ENCODE data around the gene EGFL8.

The EGFL8 gene

DNA sequence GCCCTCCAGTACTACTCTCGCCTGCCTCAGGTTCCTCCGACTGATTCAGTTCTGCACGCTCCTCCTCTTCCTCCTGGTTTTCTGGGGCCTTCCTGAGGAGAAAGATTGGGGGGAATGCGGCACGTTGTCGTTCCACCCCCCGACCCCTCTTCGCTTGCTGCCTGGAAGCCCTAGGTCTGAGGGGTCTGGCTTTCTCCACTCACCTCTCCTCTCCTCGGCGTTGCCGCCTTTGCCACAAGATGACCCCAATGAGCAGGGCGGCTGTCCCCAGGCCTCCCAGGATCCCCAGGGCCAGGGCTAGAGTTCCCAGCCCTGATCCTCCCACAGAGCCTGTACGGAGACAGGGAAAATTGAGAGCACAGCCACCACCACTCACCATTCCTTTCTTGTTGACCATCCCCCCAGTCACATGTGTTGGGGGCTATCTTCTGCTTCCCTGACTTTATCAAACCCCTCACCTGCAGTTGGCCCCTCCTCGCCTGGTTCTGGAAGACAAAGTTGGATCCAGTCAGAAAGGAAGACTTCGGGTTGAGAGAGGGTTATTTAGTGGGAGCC is 16.8 kb downstream of the EGFL8 start:
- no peak overlapping the region for H3K4me3 ChIP-seq (ENCODE audit: low read depth, low read length)
- H3K36me3 ChIP-seq = peaks cover 52% of the 10 kb centered on the region
- no peak for DNase-seq
- H3K27ac ChIP-seq = no peak overlapping the region
- H3K9me3 ChIP-seq (ENCODE audit: severe bottlenecking) = no peaks in the 10 kb centered on the region
- TF ChIP-seq, protein P1, sequence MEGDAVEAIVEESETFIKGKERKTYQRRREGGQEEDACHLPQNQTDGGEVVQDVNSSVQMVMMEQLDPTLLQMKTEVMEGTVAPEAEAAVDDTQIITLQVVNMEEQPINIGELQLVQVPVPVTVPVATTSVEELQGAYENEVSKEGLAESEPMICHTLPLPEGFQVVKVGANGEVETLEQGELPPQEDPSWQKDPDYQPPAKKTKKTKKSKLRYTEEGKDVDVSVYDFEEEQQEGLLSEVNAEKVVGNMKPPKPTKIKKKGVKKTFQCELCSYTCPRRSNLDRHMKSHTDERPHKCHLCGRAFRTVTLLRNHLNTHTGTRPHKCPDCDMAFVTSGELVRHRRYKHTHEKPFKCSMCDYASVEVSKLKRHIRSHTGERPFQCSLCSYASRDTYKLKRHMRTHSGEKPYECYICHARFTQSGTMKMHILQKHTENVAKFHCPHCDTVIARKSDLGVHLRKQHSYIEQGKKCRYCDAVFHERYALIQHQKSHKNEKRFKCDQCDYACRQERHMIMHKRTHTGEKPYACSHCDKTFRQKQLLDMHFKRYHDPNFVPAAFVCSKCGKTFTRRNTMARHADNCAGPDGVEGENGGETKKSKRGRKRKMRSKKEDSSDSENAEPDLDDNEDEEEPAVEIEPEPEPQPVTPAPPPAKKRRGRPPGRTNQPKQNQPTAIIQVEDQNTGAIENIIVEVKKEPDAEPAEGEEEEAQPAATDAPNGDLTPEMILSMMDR (IDR thresholded peaks at IDR 0.05; ENCODE audit: low read depth, low read length) = no peak
- H3K27me3 ChIP-seq (ENCODE audit: insufficient read depth, low read depth, severe bottlenecking) = no peaks in the 10 kb centered on the region

DNA sequence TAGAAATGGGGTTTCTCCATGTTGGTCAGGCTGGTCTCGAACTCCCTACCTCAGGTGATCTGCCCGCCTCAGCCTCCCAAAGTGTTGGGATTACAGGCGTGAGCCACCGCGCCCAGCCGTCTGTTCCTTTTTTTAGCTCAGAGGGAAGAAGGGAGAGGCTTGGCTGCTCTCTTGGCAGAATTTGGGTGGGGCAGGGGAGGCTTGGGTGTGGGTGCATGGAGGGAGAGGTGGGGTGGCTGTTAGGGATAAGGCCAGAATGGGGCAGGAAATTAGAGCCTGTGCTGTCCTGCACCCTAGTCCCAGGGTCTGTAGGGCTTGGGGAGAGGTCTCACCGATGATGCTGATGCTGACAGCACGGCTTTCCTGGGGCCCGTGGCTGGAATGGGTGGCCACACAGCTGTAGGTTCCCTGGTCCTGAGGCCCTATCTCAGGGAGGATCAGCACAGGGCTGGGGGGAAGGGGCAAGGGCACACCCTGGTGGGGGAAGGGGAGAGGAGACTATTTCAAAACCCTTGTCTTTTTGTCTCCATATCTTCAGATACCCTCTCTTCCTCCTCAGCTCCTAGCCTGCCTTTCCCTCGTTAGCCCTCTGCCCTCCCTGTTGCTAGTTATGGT is 17.6 kb downstream of the EGFL8 start:
- H3K36me3 ChIP-seq = peaks cover 60% of the 10 kb centered on the region
- H3K9me3 ChIP-seq (ENCODE audit: severe bottlenecking) = no peaks in the 10 kb centered on the region
- H3K27me3 ChIP-seq (ENCODE audit: insufficient read depth, low read depth, severe bottlenecking) = no peaks in the 10 kb centered on the region
- peak overlapping the region; percentile 25; the same call in 1 of the 2 replicates for H3K27ac ChIP-seq
- DNase-seq = no peak
- TF ChIP-seq, protein P1 (IDR thresholded peaks at IDR 0.05; ENCODE audit: low read depth, low read length) = no peak
- no peak overlapping the region for H3K4me3 ChIP-seq (ENCODE audit: low read depth, low read length)

DNA sequence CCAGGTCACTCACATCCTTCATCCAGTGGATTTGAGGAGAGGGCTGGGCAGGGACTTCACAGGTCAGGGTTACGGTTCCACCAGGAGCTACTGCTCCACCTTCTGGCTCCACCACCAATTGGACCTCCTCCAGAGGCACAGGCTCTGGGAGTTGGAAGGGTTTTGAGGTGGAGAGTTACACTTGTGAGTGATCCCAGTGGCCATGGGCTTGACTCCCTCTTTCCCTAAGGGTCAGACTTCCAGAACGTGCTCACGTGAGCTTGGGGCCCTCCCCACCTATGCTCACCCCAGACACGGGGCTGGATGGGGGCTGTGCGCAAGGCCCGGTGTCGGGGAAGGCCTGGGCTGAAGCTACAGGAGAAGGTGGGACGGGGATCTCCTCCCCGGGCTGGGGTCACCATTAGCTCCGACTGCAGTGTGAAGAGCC is 18.2 kb downstream of the EGFL8 start:
- peaks cover 65% of the 10 kb centered on the region for H3K36me3 ChIP-seq
- TF ChIP-seq, protein P1 (IDR thresholded peaks at IDR 0.05; ENCODE audit: low read depth, low read length) = no peak
- no peak overlapping the region for H3K4me3 ChIP-seq (ENCODE audit: low read depth, low read length)
- no peaks in the 10 kb centered on the region for H3K9me3 ChIP-seq (ENCODE audit: severe bottlenecking)
- DNase-seq = no peak
- no peaks in the 10 kb centered on the region for H3K27me3 ChIP-seq (ENCODE audit: insufficient read depth, low read depth, severe bottlenecking)
- H3K27ac ChIP-seq = peak overlapping the region; percentile 25; the same call in 1 of the 2 replicates

DNA sequence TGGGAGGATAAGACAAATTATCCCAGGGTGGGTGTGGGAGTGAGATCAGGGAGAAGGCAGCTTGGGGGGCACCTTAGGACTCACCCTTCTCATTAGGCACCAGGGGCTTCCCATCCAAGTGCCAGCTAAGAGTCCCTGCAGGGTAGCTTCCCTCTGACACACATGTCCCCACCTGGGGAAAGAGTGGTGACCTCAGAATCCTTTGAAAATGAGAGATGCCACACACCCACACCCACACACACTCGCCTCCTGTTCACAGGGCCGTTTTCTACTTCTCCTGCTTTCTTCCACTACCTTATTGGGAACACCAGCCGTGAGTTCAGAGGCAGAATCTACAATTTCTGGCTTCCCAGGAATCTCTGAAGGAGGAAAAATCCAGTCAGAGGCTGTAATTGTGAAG is 18.6 kb downstream of the EGFL8 start:
- H3K9me3 ChIP-seq (ENCODE audit: severe bottlenecking) = no peaks in the 10 kb centered on the region
- no peak overlapping the region; the same call in 1 of the 2 replicates for H3K27ac ChIP-seq
- peaks cover 70% of the 10 kb centered on the region for H3K36me3 ChIP-seq
- no peak overlapping the region for H3K4me3 ChIP-seq (ENCODE audit: low read depth, low read length)
- TF ChIP-seq, protein P1 (IDR thresholded peaks at IDR 0.05; ENCODE audit: low read depth, low read length) = no peak
- no peaks in the 10 kb centered on the region for H3K27me3 ChIP-seq (ENCODE audit: insufficient read depth, low read depth, severe bottlenecking)
- no peak for DNase-seq

DNA sequence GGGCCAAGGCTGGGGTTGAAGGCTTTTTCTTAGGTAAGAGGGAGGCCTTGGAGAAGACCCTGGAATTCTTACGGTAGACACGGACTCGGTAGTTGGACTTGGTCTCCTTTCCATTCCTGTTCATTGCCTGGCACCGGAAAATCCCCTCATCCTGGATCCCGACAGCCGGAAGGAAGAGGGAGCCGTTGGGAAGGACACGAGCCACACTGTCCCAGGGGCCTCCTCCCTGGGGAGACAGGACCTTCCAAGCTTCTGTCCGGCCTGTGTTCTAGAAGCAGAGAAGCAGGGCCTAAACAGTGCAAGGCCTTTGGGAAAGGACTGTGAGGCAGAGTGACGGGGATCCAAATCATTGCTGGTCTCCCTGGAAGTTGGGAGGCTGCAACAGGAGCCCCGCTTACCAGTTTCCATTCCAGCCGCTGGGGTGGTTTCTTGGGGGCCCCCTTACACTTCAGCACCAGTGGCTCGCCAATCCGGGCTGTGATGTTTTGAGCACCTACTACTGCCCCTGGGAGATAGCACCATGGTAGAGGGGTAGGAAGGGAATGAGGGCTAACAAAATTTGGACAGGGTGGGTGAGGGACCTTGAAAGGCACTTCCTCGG is 19.2 kb downstream of the EGFL8 start:
- TF ChIP-seq, protein P1 (IDR thresholded peaks at IDR 0.05; ENCODE audit: low read depth, low read length) = no peak
- Histone ChIP-seq H3K4me3 (ENCODE audit: low read depth, low read length) (no peak overlapping the region), H3K36me3 (peaks cover 75% of the 10 kb centered on the region), H3K27me3 (ENCODE audit: insufficient read depth, low read depth, severe bottlenecking) (no peaks in the 10 kb centered on the region), H3K9me3 (ENCODE audit: severe bottlenecking) (no peaks in the 10 kb centered on the region), H3K27ac (no peak overlapping the region; the same call in 1 of the 2 replicates)
- no peak for DNase-seq

Measured in WERI-Rb-1 (cell line).